Measurements from ENCODE around the gene SEMA6A. TPM values are rescaled to one million over a fixed set of nuclear protein-coding genes. Genes with fewer than 3 reads are reported as not detected.

SEMA6A gene
- 1.0 and 6.9 TPM in 2 replicates for total RNA-seq

- DNase-seq (ENCODE audit: low read depth): peak; percentile 89
These were observed at the start of gene SEMA6A for GRCh38 chr5:116574367-116575325. SEMA6A (minus strand) TSS chr5:116574823; CDS start chr5:116504944, 69,879 bp downstream.

GRCh38 chr5:116622375-116623050 is 47.9 kb upstream of the SEMA6A start:
- DNase-seq (ENCODE audit: low read depth): no peak

- DNase-seq (ENCODE audit: low read depth): no peak
These were observed 47.0 kb upstream of the SEMA6A start for GRCh38 chr5:116621599-116621998.

- DNase-seq (ENCODE audit: low read depth): peak; percentile 71
These were observed 42.3 kb upstream of the SEMA6A start for GRCh38 chr5:116616876-116617275.

- peak; percentile 92 for DNase-seq (ENCODE audit: low read depth)
These were observed 39.9 kb upstream of the SEMA6A start for GRCh38 chr5:116614603-116614920.

- DNase-seq (ENCODE audit: low read depth): no peak
These were observed 38.8 kb upstream of the SEMA6A start for GRCh38 chr5:116613445-116613844.

GRCh38 chr5:116612431-116612830 is 37.8 kb upstream of the SEMA6A start:
- DNase-seq (ENCODE audit: low read depth): no peak

- DNase-seq (ENCODE audit: low read depth): no peak
These were observed 30.9 kb upstream of the SEMA6A start for GRCh38 chr5:116605310-116606070.

- DNase-seq (ENCODE audit: low read depth): no peak
These were observed 30.2 kb upstream of the SEMA6A start for GRCh38 chr5:116604805-116605204.

GRCh38 chr5:116600876-116601275 is 26.3 kb upstream of the SEMA6A start:
- peak; percentile 85 for DNase-seq (ENCODE audit: low read depth)

GRCh38 chr5:116598911-116599310 is 24.3 kb upstream of the SEMA6A start:
- DNase-seq (ENCODE audit: low read depth): no peak

GRCh38 chr5:116595498-116595897 is 20.9 kb upstream of the SEMA6A start:
- peak; percentile 34 for DNase-seq (ENCODE audit: low read depth)

- no peak for DNase-seq (ENCODE audit: low read depth)
These were observed 18.7 kb upstream of the SEMA6A start for GRCh38 chr5:116593340-116593739.

- DNase-seq (ENCODE audit: low read depth): no peak
These were observed 10.6 kb upstream of the SEMA6A start for GRCh38 chr5:116585227-116585626.

GRCh38 chr5:116583862-116584222 is 9.2 kb upstream of the SEMA6A start:
- DNase-seq (ENCODE audit: low read depth): peak; percentile 22

- peak; percentile 82 for DNase-seq (ENCODE audit: low read depth)
These were observed 8.7 kb upstream of the SEMA6A start for GRCh38 chr5:116583085-116583861.

GRCh38 chr5:116581910-116582309 is 7.3 kb upstream of the SEMA6A start:
- DNase-seq (ENCODE audit: low read depth): no peak

- DNase-seq (ENCODE audit: low read depth): no peak
These were observed 4.5 kb upstream of the SEMA6A start for GRCh38 chr5:116579144-116579543.

GRCh38 chr5:116578676-116579075 is 4.1 kb upstream of the SEMA6A start:
- no peak for DNase-seq (ENCODE audit: low read depth)

- no peak for DNase-seq (ENCODE audit: low read depth)
These were observed 2.6 kb upstream of the SEMA6A start for GRCh38 chr5:116577064-116577788.

Measured in renal cortical epithelial cell (primary cell).